Esophagus squamous epithelium (tissue), 5 donors: Measurements from ENCODE around the gene PLA2G2C. TPM values are rescaled to one million over a fixed set of nuclear protein-coding genes. Genes with fewer than 3 reads are reported as not detected.
A peak's percentile ranks its signal among the peaks of the same experiment; 100 is the strongest.

Experiments
- DNase-seq: peaks from one replicate; lab custom pipeline; 2025; lab: John Stamatoyannopoulos, UW
- H3K27ac ChIP-seq, 4 donors: fragments of 200-600 bp; sonication (generic); one replicate each; pipeline ENCODE4 v1.5.1; 2016 to 2019; ENCODE audit warnings: mild to moderate bottlenecking in 1 of 4
- H3K27me3 ChIP-seq, 4 donors: fragments of 200-600 bp; sonication (generic); 1 replicate in 3 of 4; 2 replicates in 1 of 4; pipeline versions ENCODE4 v1.5.1 to v1.6.0; 2017 to 2021; ENCODE audit warnings: antibody characterized with exemption in 1 of 4
- H3K36me3 ChIP-seq, 3 donors: fragments of 200-600 bp; sonication (generic); one replicate each; pipeline ENCODE4 v1.5.1; 2016 to 2019
- H3K4me1 ChIP-seq, 3 donors: fragments of 200-600 bp; sonication (generic); one replicate each; pipeline ENCODE4 v1.5.1; 2017 to 2019
- H3K4me3 ChIP-seq, 4 donors: fragments of 200-600 bp; sonication (generic); 1 replicate in 3 of 4; 2 replicates in 1 of 4; pipeline ENCODE4 v1.5.1; 2016 to 2019; ENCODE audit warnings: mild to moderate bottlenecking in 2 of 4, moderate library complexity in 1 of 4
- H3K9me3 ChIP-seq, 3 donors: fragments of 200-600 bp; sonication (generic); one replicate each; pipeline ENCODE4 v1.5.1; 2016 to 2019
- CTCF ChIP-seq, 6 experiments: fragments of 450-650 bp in 4 of 6; fragments of 200-600 bp in 2 of 6; sonication (generic) in 2 of 6; IDR thresholded peaks; one replicate each; pipeline ENCODE4 v1.5.1; 2016 to 2019; ENCODE audit warnings: antibody characterized with exemption in 6 of 6, mild to moderate bottlenecking in 4 of 6, moderate library complexity in 4 of 6
- POLR2A ChIP-seq, 4 donors: fragments of 450-650 bp; IDR thresholded peaks; one replicate each; pipeline ENCODE4 v1.6.1; 2017; ENCODE audit warnings: antibody characterized with exemption in 4 of 4, mild to moderate bottlenecking in 4 of 4, moderate library complexity in 3 of 4
- WGBS, 2 donors: methylation state at CpG; one replicate each; pipeline ENCODE4 v1.1.5; 2018; 5-methylcytosine and 5-hydroxymethylcytosine counted together
- intact Hi-C: fragments of 100-400 bp; cut with DNase I; formaldehyde crosslinking; loops from one replicate; pipeline ENCODE4 v1.15.0; 2022
- total RNA-seq, 4 donors: library from RNA; depleted of rRNA; stranded (reverse); fragments of >200 nt; gene quantifications; one replicate each; pipeline ENCODE4 v1.1.0, GENCODE V29; 2016
- donor health status: DM: yes; HTN: yes; CAD: no.

PLA2G2C gene
- total RNA-seq, 4 donors from 2014 or later, result 0.04 to 0.19 TPM; not detected in 2

- no peak for DNase-seq
- TF ChIP-seq POLR2A (IDR thresholded peaks at IDR 0.05), result no peak
- TF ChIP-seq CTCF (IDR thresholded peaks at IDR 0.05), result no peak
- Histone ChIP-seq H3K4me1 (peaks cover 5 to 36% (median 7%) of the 10 kb centered on the region in 3 donors), H3K4me3 (no peak overlapping the region), H3K36me3 (no peaks in the 10 kb centered on the region), H3K27ac (peak overlapping the region; percentile 0 to 74 (median 48)), H3K9me3 (no peaks in the 10 kb centered on the region), H3K27me3 (peaks cover 0 to 74% (median 0%) of the 10 kb centered on the region in 4 donors)
- 75% methylated on average over 1 of the region's 1 CpG; no CpG with 5 or more reads in 1 of the 2 donors for WGBS, 2 donors
- intact Hi-C loops, result no loop called here
Measured at GRCh38 chr1:20192871-20193411, 6.6 kb upstream of the PLA2G2C start.

- H3K4me1 ChIP-seq, result peaks cover 5 to 40% (median 10%) of the 10 kb centered on the region in 3 donors
- WGBS, 2 donors, result 47 to 56% methylated on average over 4 to 5 of the region's 5 CpGs
- H3K9me3 ChIP-seq, result no peaks in the 10 kb centered on the region
- no peaks in the 10 kb centered on the region for H3K36me3 ChIP-seq
- no peak overlapping the region for H3K4me3 ChIP-seq
- peak overlapping the region in 3 of 4 donors; percentile 42 to 74 (median 54) for H3K27ac ChIP-seq
- intact Hi-C loops, result no loop called here
- H3K27me3 ChIP-seq, result peaks cover 0 to 79% (median 0%) of the 10 kb centered on the region in 4 donors
- DNase-seq, result no peak
- no peak for TF ChIP-seq CTCF (IDR thresholded peaks at IDR 0.05)
- TF ChIP-seq POLR2A (IDR thresholded peaks at IDR 0.05), result no peak
Measured at GRCh38 chr1:20192364-20192763, 6.0 kb upstream of the PLA2G2C start.

- no peak for TF ChIP-seq CTCF (IDR thresholded peaks at IDR 0.05)
- DNase-seq, result no peak
- WGBS, 2 donors, result 88 to 90% methylated on average over 5 to 11 of the region's 12 CpGs
- Histone ChIP-seq H3K4me1 (peaks cover 5 to 50% (median 19%) of the 10 kb centered on the region in 3 donors), H3K9me3 (no peaks in the 10 kb centered on the region), H3K4me3 (no peak overlapping the region), H3K36me3 (no peaks in the 10 kb centered on the region), H3K27ac (peak overlapping the region in 3 of 4 donors; percentile 31 to 51 (median 46)), H3K27me3 (peaks cover 0 to 84% (median 0%) of the 10 kb centered on the region in 4 donors)
- intact Hi-C loops, result no loop called here
Measured at GRCh38 chr1:20191266-20191825, 5.0 kb upstream of the PLA2G2C start.

GRCh38 chr1:20190256-20191160, 4.2 kb upstream of the PLA2G2C start:
- Histone ChIP-seq H3K27me3 (peaks cover 0 to 84% (median 0%) of the 10 kb centered on the region in 4 donors), H3K9me3 (no peaks in the 10 kb centered on the region), H3K36me3 (no peaks in the 10 kb centered on the region), H3K4me1 (peaks cover 10 to 57% (median 25%) of the 10 kb centered on the region in 3 donors), H3K4me3 (no peak overlapping the region), H3K27ac (peak overlapping the region in 1 of 4 donors; percentile 46)
- intact Hi-C loops, result no loop called here
- 81 to 85% methylated on average over 17 to 18 of the region's 19 CpGs for WGBS, 2 donors
- DNase-seq, result no peak
- TF ChIP-seq POLR2A (IDR thresholded peaks at IDR 0.05) (no peak), CTCF (IDR thresholded peaks at IDR 0.05) (no peak)
